Right cardiac atrium (tissue), 5 donors: ENCODE measurements around the gene ABHD12B. TPM values are rescaled to one million over a fixed set of nuclear protein-coding genes. Genes with fewer than 3 reads are reported as not detected.

ENCODE experiments used
- ATAC-seq, 2 donors: fragments of 200-7000 bp; cut with Tn5 transposase; one replicate each; pipeline versions ENCODE4 v1.8.0 to v1.9.1; 2020; ENCODE audit warnings: moderate library complexity in 2 of 2, mild to moderate bottlenecking in 1 of 2
- DNase-seq, 3 donors: peaks; one replicate each; pipeline ENCODE4 v3.0.0-alpha.2; 2020
- H3K27ac ChIP-seq: one replicate; pipeline ENCODE4 v1.5.1; 2013; ENCODE audit warnings: mild to moderate bottlenecking, low read length, control low read depth, moderate library complexity
- H3K27me3 ChIP-seq: one replicate; pipeline ENCODE4 v1.6.1; 2013; ENCODE audit not compliant: control insufficient read depth, insufficient read depth
- H3K4me1 ChIP-seq: one replicate; pipeline ENCODE4 v1.6.1; 2013; ENCODE audit warnings: low read length; ENCODE audit not compliant: control insufficient read depth, insufficient read depth
- H3K4me3 ChIP-seq: one replicate; pipeline ENCODE4 v1.5.1; 2013; ENCODE audit warnings: low read length, control low read depth
- H3K9me3 ChIP-seq: one replicate; pipeline ENCODE4 v1.6.1; 2013; ENCODE audit warnings: low read length; ENCODE audit not compliant: control insufficient read depth
- WGBS: extraction: QIAGEN DNeasy Blood & Tissue Kit; methylation state at CpG from one replicate; pipeline ENCODE4 v1.1.7; 2013; 5-methylcytosine and 5-hydroxymethylcytosine counted together
- intact Hi-C, 4 donors: fragments of 100-400 bp; cut with DNase I; formaldehyde crosslinking; loops; one replicate each; pipeline versions ENCODE4 v1.11.0 to v1.14.0; 2022 to 2023
- polyA plus RNA-seq: library from polyadenylated mRNA; stranded (reverse); fragments of 200-250 nt; gene quantifications from one replicate; pipeline ENCODE4 v1.2.3, GENCODE V29; 2013
- total RNA-seq, 4 donors: library from RNA; stranded (reverse); fragmentation: NEBNext Ultra II Directional; extraction: Animal tissue kit (Norgen Biotek cat#: 25700); gene quantifications; one replicate each; pipeline ENCODE4 v1.2.1, GENCODE V29; 2021
- donor health status: healthy with polysubstance abuse.
- donor health status: DM: no; HTN: yes; CAD: no.
- donor health status: DM: no; HTN: no; CAD: no.
- donor health status: DM: no; HTN: yes; CAD: no; lungs with severe emphysema.
- donor health status: DM: yes; HTN: yes; CAD: no.

Gene ABHD12B
- total and polyA plus RNA-seq, 5 donors: not detected

- Histone ChIP-seq H3K27me3 (no peaks in the 10 kb centered on the region), H3K4me1 (no peaks in the 10 kb centered on the region), H3K27ac (no peak overlapping the region), H3K9me3 (no peaks in the 10 kb centered on the region), H3K4me3 (no peak overlapping the region)
- ATAC-seq (no peak), DNase-seq (no peak)
- WGBS: 89% methylated on average over 5 of the region's 5 CpGs
- intact Hi-C loops: no loop called here
These were observed 32.2 kb upstream of the ABHD12B start for GRCh38 chr14:50839691-50840090.

- no peak for ATAC-seq
- intact Hi-C loops: no loop called here
- Histone ChIP-seq H3K4me3 (no peak overlapping the region), H3K27ac (no peak overlapping the region), H3K4me1 (no peaks in the 10 kb centered on the region), H3K27me3 (no peaks in the 10 kb centered on the region), H3K9me3 (no peaks in the 10 kb centered on the region)
- DNase-seq: no peak
- WGBS: 94% methylated on average over 2 of the region's 2 CpGs
These were observed 27.5 kb upstream of the ABHD12B start for GRCh38 chr14:50844391-50844790.

DNA sequence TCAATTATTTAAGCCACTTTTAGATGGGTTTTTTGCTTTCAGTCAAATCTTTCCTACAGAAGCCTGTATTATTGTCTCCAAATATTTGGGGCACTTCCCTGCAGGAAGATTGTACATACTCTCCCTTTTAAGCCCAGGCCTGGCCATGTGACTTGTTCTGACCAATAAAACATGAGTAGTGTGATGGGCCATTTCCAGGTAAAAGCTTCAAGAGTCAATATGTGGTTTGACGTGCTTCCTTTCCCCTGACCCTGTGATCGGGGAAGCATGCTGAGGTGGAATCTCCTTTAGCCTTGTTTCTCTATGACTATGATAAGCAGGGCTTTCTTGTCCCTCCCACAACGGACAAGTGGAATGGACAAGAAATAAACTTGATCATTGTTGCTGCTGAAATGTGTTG lies 26.7 kb upstream of the ABHD12B start:
- ATAC-seq (no peak), DNase-seq (no peak)
- Histone ChIP-seq H3K4me1 (no peaks in the 10 kb centered on the region), H3K27ac (no peak overlapping the region), H3K27me3 (no peaks in the 10 kb centered on the region), H3K4me3 (no peak overlapping the region), H3K9me3 (no peaks in the 10 kb centered on the region)
- intact Hi-C loops: no loop called here
- 84% methylated on average over 3 of the region's 3 CpGs for WGBS

- DNase-seq (no peak), ATAC-seq (no peak)
- no peaks in the 10 kb centered on the region for H3K9me3 ChIP-seq
- H3K4me1 ChIP-seq: no peaks in the 10 kb centered on the region
- WGBS: 85% methylated on average over 8 of the region's 8 CpGs
- intact Hi-C loops: no loop called here
- H3K4me3 ChIP-seq: no peak overlapping the region
- no peaks in the 10 kb centered on the region for H3K27me3 ChIP-seq
- H3K27ac ChIP-seq: no peak overlapping the region
These were observed 25.5 kb upstream of the ABHD12B start for GRCh38 chr14:50846226-50846880.

- no peak for DNase-seq
- H3K4me3 ChIP-seq: no peak overlapping the region
- H3K9me3 ChIP-seq: no peaks in the 10 kb centered on the region
- ATAC-seq: no peak
- no peak overlapping the region for H3K27ac ChIP-seq
- intact Hi-C loops: loop anchor here in 1 of 4 donors (10.0 kb wide), 2 partner anchors 79 to 239 kb away; no protein-coding TSS in a partner anchor
- no peaks in the 10 kb centered on the region for H3K27me3 ChIP-seq
- no peaks in the 10 kb centered on the region for H3K4me1 ChIP-seq
These were observed 18.0 kb upstream of the ABHD12B start for GRCh38 chr14:50853891-50854290.

DNA sequence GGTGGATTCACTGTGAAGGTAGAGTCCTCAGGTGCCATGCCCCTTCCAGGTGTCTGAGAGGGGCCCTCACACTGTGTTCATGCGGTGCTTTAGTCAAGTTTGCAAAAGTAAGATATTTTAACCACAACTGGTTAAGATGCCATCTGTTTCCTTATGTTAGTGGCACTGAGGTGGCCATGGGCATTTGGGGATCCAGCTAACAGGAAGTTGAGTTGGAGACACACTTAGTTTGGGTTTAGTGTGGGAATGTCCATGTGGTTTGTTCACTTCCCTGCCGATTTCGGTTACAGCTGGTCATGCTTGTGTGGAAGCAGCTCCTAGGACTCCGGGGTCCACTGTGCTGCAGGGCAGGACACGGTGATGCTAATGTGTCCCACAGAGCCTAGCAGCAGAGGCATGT lies 17.3 kb upstream of the ABHD12B start:
- no peak for ATAC-seq
- H3K4me3 ChIP-seq: no peak overlapping the region
- intact Hi-C loops: loop anchor here in 1 of 4 donors (10.0 kb wide), 2 partner anchors 80 to 240 kb away; no protein-coding TSS in a partner anchor

GRCh38 chr14:50855558-50855957 lies 16.3 kb upstream of the ABHD12B start:
- no peak for ATAC-seq
- 63% methylated on average over 1 of the region's 1 CpG for WGBS

More for the DNA sequence above, 17.3 kb upstream of the ABHD12B start:
- H3K9me3 ChIP-seq: no peaks in the 10 kb centered on the region
- WGBS: 89% methylated on average over 5 of the region's 5 CpGs
- no peak for DNase-seq
- H3K4me1 ChIP-seq: no peaks in the 10 kb centered on the region
- no peaks in the 10 kb centered on the region for H3K27me3 ChIP-seq
- H3K27ac ChIP-seq: no peak overlapping the region

GRCh38 chr14:50856660-50857059 lies 15.2 kb upstream of the ABHD12B start:
- DNase-seq: no peak
- 88% methylated on average over 5 of the region's 5 CpGs for WGBS
- Histone ChIP-seq H3K27ac (no peak overlapping the region), H3K9me3 (no peaks in the 10 kb centered on the region), H3K4me1 (no peaks in the 10 kb centered on the region), H3K4me3 (no peak overlapping the region), H3K27me3 (no peaks in the 10 kb centered on the region)
- ATAC-seq: no peak
- intact Hi-C loops: loop anchor here in 2 of 4 donors (5.0 to 10.0 kb wide), 3 partner anchors 74 to 242 kb away; no protein-coding TSS in a partner anchor

More at GRCh38 chr14:50855558-50855957, 16.3 kb upstream of the ABHD12B start:
- Histone ChIP-seq H3K4me1 (no peaks in the 10 kb centered on the region), H3K27me3 (no peaks in the 10 kb centered on the region), H3K27ac (no peak overlapping the region), H3K4me3 (no peak overlapping the region), H3K9me3 (no peaks in the 10 kb centered on the region)
- DNase-seq: no peak
- intact Hi-C loops: loop anchor here in 2 of 4 donors (5.0 to 10.0 kb wide), 3 partner anchors 73 to 241 kb away; no protein-coding TSS in a partner anchor

DNA sequence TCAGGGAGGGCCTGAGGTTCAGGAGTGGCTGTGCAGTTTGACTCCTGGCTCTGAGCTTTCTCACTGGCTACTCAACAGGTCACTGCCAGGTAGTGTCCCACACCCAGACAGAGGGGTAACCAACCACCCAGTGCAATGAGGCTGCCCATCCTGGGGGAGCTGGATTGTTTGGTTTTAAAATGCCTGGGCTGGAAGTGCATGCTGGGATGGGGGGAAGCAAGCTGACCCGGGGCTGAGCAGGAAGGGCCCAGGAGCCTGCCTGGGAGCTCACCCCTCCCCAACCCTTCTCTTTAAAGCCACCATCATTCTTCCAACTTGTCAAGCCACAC lies 12.6 kb upstream of the ABHD12B start:
- intact Hi-C loops: loop anchor here in 2 of 4 donors (5.0 to 10.0 kb wide), 3 partner anchors 77 to 244 kb away; no protein-coding TSS in a partner anchor
- Histone ChIP-seq H3K9me3 (no peaks in the 10 kb centered on the region), H3K27ac (no peak overlapping the region), H3K4me1 (no peaks in the 10 kb centered on the region), H3K27me3 (no peaks in the 10 kb centered on the region), H3K4me3 (peak overlapping the region; percentile 77)
- ATAC-seq: no peak
- DNase-seq: no peak
- WGBS: 3% methylated on average over 1 of the region's 1 CpG

DNA sequence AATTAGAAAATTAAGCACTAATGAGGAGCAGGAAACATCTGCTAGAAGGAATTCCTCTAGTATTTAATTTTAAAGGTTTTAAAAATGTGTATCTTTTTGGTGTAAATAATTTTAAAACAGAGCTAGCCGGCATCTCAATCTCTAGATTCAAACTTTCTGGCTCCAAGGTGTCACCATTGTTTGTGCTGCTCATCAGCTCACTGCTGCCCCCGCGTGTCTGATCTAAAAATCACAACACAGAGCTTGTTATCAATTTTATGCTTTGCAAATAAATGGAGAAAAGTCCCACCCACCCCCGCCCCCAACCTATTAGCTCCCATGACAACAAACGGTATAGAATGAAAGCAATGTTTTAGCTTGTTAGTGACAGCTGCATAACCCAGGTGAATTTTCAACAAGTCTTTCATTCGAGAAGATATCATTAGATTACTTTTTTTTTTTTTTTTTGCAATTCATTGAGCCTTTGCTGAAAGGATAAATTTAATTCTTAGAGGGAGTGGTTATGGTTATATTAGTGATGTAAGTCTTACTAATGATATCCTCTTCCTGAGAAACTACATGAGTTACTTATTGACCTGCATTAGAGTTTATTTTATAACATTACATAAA lies 11.3 kb upstream of the ABHD12B start:
- Histone ChIP-seq H3K4me3 (peak overlapping the region; percentile 77), H3K9me3 (no peaks in the 10 kb centered on the region), H3K27me3 (no peaks in the 10 kb centered on the region), H3K27ac (no peak overlapping the region), H3K4me1 (no peaks in the 10 kb centered on the region)
- ATAC-seq (peak; percentile 65 to 77), DNase-seq (peak; percentile 78 to 91 (median 89))
- 3% methylated on average over 6 of the region's 6 CpGs for WGBS
- intact Hi-C loops: loop anchor here in 1 of 4 donors (10.0 kb wide), 1 partner anchor 256 kb away; no protein-coding TSS in a partner anchor

GRCh38 chr14:50862036-50862570 lies 9.8 kb upstream of the ABHD12B start:
- DNase-seq (no peak), ATAC-seq (no peak)
- WGBS: 81% methylated on average over 4 of the region's 4 CpGs
- H3K9me3 ChIP-seq: no peaks in the 10 kb centered on the region
- no peak overlapping the region for H3K4me3 ChIP-seq
- no peak overlapping the region for H3K27ac ChIP-seq
- intact Hi-C loops: loop anchor here in 1 of 4 donors (10.0 kb wide), 1 partner anchor 257 kb away; no protein-coding TSS in a partner anchor
- H3K4me1 ChIP-seq: no peaks in the 10 kb centered on the region
- H3K27me3 ChIP-seq: no peaks in the 10 kb centered on the region
